ENCODE results near the gene AATK.

GRCh38 chr17:81128774-81129173 lies 37.2 kb downstream of the AATK start:
- TF ChIP-seq ELK1 (IDR thresholded peaks at IDR 0.05; ENCODE audit: low read depth, low read length) (no peak), ESRRA (IDR thresholded peaks at IDR 0.05; ENCODE audit: borderline replicate concordance, low read length) (no peak), POLR2A (IDR thresholded peaks at IDR 0.05; ENCODE audit: low read length) (no peak), CTCF (IDR thresholded peaks at IDR 0.05) (no peak), CEBPB (IDR thresholded peaks at IDR 0.05) (no peak), CHD4 (IDR thresholded peaks at IDR 0.05; ENCODE audit: borderline replicate concordance) (no peak), EP300 (IDR thresholded peaks at IDR 0.05) (no peak), MYC (IDR thresholded peaks at IDR 0.05; ENCODE audit: borderline replicate concordance, low read length) (no peak), ZNF302 (CRISPR knock-in tag; IDR thresholded peaks at IDR 0.05) (no peak), REST (IDR thresholded peaks at IDR 0.05) (no peak), PHF8 (IDR thresholded peaks at IDR 0.05; ENCODE audit: borderline replicate concordance, low read depth) (no peak), USF2 (IDR thresholded peaks at IDR 0.05) (no peak), BHLHE40 (IDR thresholded peaks at IDR 0.05; ENCODE audit: low read depth, low read length) (no peak), JUN (IDR thresholded peaks at IDR 0.05) (no peak)

Data from A549 (cell line).